ENCODE data around the gene TAF9.

DNA sequence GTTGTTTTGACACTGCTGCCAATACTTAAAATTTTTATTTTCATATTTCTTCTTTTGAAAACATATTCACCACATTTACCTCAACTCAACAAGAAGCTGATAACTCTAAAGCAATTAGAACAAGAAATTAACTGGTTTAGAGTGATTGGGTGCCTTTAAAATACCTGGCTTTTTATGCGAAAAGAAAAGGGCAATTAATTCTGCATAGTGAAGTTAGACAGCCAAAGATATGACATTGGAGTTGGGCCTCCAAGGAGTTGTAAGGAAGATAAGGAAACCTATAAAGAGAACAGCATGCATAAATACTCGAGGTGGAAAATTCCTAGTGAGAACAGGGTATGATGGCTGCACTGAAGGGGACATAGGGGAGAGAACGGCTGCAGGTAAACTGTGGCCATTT lies 9.6 kb downstream of the TAF9 start:
- TF ChIP-seq, protein P1, sequence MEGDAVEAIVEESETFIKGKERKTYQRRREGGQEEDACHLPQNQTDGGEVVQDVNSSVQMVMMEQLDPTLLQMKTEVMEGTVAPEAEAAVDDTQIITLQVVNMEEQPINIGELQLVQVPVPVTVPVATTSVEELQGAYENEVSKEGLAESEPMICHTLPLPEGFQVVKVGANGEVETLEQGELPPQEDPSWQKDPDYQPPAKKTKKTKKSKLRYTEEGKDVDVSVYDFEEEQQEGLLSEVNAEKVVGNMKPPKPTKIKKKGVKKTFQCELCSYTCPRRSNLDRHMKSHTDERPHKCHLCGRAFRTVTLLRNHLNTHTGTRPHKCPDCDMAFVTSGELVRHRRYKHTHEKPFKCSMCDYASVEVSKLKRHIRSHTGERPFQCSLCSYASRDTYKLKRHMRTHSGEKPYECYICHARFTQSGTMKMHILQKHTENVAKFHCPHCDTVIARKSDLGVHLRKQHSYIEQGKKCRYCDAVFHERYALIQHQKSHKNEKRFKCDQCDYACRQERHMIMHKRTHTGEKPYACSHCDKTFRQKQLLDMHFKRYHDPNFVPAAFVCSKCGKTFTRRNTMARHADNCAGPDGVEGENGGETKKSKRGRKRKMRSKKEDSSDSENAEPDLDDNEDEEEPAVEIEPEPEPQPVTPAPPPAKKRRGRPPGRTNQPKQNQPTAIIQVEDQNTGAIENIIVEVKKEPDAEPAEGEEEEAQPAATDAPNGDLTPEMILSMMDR (IDR thresholded peaks at IDR 0.05) = no peak
- TF ChIP-seq POLR2A (IDR thresholded peaks at IDR 0.05) = no peak
